ENCODE results near the gene GNAI3. TPM values are rescaled to one million over a fixed set of nuclear protein-coding genes. Genes with fewer than 3 reads are reported as not detected.

GNAI3 gene
- total RNA-seq, 2 experiments from 2014 or later, result 5.1 to 5.4 TPM

GRCh38 chr1:109534307-109534858 lies 14.0 kb upstream of the GNAI3 start:
- CTCF ChIA-PET, result interaction anchor here (10.3 kb wide), 1 partner anchor 35 kb away, joined by 474 read pairs; the partner anchor contains the start of genes AMIGO1 and CYB561D1
- no peak for ATAC-seq (ENCODE audit: poor library complexity)
- Mint-ChIP-seq H3K4me3 (no peak overlapping the region), H3K27me3 (no peaks in the 10 kb centered on the region), H3K36me3 (ENCODE audit: low read depth) (no peaks in the 10 kb centered on the region), H3K4me1 (ENCODE audit: low read depth) (peaks cover 35% of the 10 kb centered on the region), H3K9me3 (no peaks in the 10 kb centered on the region), H3K27ac (no peak overlapping the region)
- POLR2A ChIA-PET, result interaction anchor here (2.9 to 8.8 kb wide), 2 partner anchors 14 to 34 kb away, joined by 15 to 318 read pairs; partner anchors contain the start of genes AMIGO1, CYB561D1 and GNAI3
- intact Hi-C loops (cut with DNase I, micrococcal nuclease), result loop anchor here (5.0 kb wide), 2 partner anchors 107 to 707 kb away; partner anchors contain the start of gene PSMA5 (in 1 of the 2)
- Histone ChIP-seq H3K27ac (ENCODE audit: low read depth in 1 of 2, low read length in 2 of 2) (no peak overlapping the region), H3K27me3 (ENCODE audit: control insufficient read depth in 1 of 2, insufficient read depth in 2 of 2, low read length in 2 of 2) (no peaks in the 10 kb centered on the region), H3K36me3 (ENCODE audit: insufficient read depth, low read length) (no peaks in the 10 kb centered on the region), H3K4me3 (ENCODE audit: low read length) (no peak overlapping the region), H3K9me3 (ENCODE audit: control insufficient read depth in 1 of 2, insufficient read depth in 1 of 2, low read length in 2 of 2) (no peaks in the 10 kb centered on the region), H3K4me1 (ENCODE audit: insufficient read depth, low read length) (peaks cover 35% of the 10 kb centered on the region)
- no peak for DNase-seq
- TF ChIP-seq, protein P1, sequence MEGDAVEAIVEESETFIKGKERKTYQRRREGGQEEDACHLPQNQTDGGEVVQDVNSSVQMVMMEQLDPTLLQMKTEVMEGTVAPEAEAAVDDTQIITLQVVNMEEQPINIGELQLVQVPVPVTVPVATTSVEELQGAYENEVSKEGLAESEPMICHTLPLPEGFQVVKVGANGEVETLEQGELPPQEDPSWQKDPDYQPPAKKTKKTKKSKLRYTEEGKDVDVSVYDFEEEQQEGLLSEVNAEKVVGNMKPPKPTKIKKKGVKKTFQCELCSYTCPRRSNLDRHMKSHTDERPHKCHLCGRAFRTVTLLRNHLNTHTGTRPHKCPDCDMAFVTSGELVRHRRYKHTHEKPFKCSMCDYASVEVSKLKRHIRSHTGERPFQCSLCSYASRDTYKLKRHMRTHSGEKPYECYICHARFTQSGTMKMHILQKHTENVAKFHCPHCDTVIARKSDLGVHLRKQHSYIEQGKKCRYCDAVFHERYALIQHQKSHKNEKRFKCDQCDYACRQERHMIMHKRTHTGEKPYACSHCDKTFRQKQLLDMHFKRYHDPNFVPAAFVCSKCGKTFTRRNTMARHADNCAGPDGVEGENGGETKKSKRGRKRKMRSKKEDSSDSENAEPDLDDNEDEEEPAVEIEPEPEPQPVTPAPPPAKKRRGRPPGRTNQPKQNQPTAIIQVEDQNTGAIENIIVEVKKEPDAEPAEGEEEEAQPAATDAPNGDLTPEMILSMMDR (IDR thresholded peaks at IDR 0.05), result no peak

DNA sequence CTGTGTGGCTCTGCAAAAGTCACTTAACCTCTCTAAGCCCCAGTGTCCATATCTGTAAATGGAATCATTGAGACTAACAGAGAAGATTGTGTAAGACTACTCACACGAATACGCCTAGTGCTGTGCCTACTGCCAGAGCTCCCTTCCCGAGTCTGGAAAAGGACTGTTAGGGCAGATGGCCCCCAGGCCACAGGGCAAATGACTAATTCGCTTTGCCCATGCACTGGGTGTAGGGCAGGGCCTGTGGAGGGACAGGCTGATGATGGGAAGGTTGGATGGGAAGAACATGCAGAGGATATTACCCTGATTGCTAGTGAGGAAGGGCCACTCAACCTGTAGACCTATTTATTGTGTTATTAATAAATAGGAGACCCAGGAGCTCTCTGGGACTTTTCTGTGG lies 12.9 kb upstream of the GNAI3 start:
- no peak overlapping the region for H3K4me3 ChIP-seq (ENCODE audit: low read length)
- Mint-ChIP-seq H3K9me3 (no peaks in the 10 kb centered on the region), H3K27me3 (no peaks in the 10 kb centered on the region), H3K4me1 (ENCODE audit: low read depth) (peaks cover 29% of the 10 kb centered on the region), H3K4me3 (no peak overlapping the region), H3K36me3 (ENCODE audit: low read depth) (no peaks in the 10 kb centered on the region), H3K27ac (no peak overlapping the region)
- POLR2A ChIA-PET, result no interaction called here
- peaks cover 25% of the 10 kb centered on the region for H3K4me1 ChIP-seq (ENCODE audit: insufficient read depth, low read length)
- H3K27ac ChIP-seq (ENCODE audit: low read depth in 1 of 2, low read length in 2 of 2), result no peak overlapping the region
- H3K9me3 ChIP-seq (ENCODE audit: control insufficient read depth in 1 of 2, insufficient read depth in 1 of 2, low read length in 2 of 2), result no peaks in the 10 kb centered on the region
- intact Hi-C loops (cut with DNase I, micrococcal nuclease), result no loop called here
- H3K27me3 ChIP-seq (ENCODE audit: control insufficient read depth in 1 of 2, insufficient read depth in 2 of 2, low read length in 2 of 2), result no peaks in the 10 kb centered on the region
- CTCF ChIA-PET, result interaction anchor here (10.3 kb wide), 1 partner anchor 36 kb away, joined by 474 read pairs; the partner anchor contains the start of genes AMIGO1 and CYB561D1
- TF ChIP-seq, protein P1 (IDR thresholded peaks at IDR 0.05), result no peak
- no peaks in the 10 kb centered on the region for H3K36me3 ChIP-seq (ENCODE audit: insufficient read depth, low read length)
- DNase-seq, result no peak
- ATAC-seq (ENCODE audit: poor library complexity), result no peak

DNA sequence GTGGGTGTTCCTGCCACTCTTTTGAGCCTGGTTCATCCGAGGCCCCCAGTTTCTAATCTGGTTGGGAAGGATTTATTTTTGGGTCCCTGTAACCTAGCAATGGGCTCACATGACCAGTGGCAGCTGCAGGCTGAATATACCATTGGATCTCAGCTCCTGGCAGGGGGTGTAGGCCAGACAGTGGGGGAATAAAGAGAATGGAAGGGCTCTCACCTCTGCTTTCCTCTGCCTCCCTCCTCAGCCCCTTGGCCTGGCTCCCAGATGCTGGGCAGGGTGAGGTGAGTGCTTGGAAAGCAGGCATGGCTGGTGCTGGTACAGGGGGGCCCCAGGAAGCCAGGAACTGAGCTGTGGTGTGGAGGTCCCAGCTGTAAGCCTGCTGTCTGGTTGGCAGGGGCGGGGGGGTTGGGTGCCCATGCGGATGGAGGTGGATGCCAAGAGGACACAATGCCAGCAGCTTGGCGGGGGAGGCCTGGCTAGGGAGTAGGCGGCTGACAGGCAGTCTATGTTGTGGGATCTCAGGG lies 12.4 kb upstream of the GNAI3 start:
- no peak overlapping the region for H3K4me3 ChIP-seq (ENCODE audit: low read length)
- no peaks in the 10 kb centered on the region for H3K27me3 Mint-ChIP-seq
- peaks cover 23% of the 10 kb centered on the region for H3K4me1 Mint-ChIP-seq (ENCODE audit: low read depth)
- H3K27me3 ChIP-seq (ENCODE audit: control insufficient read depth in 1 of 2, insufficient read depth in 2 of 2, low read length in 2 of 2), result no peaks in the 10 kb centered on the region
- no peak overlapping the region for H3K4me3 Mint-ChIP-seq
- no peak overlapping the region for H3K27ac ChIP-seq (ENCODE audit: low read depth in 1 of 2, low read length in 2 of 2)
- DNase-seq (no peak), ATAC-seq (ENCODE audit: poor library complexity) (no peak)
- H3K27ac Mint-ChIP-seq, result no peak overlapping the region
- POLR2A ChIA-PET, result no interaction called here
- TF ChIP-seq, protein P1 (IDR thresholded peaks at IDR 0.05), result no peak
- H3K9me3 Mint-ChIP-seq, result no peaks in the 10 kb centered on the region
- CTCF ChIA-PET, result interaction anchor here (10.3 kb wide), 1 partner anchor 36 kb away, joined by 474 read pairs; the partner anchor contains the start of genes AMIGO1 and CYB561D1
- H3K36me3 Mint-ChIP-seq (ENCODE audit: low read depth), result no peaks in the 10 kb centered on the region
- H3K4me1 ChIP-seq (ENCODE audit: insufficient read depth, low read length), result peaks cover 19% of the 10 kb centered on the region
- intact Hi-C loops (cut with DNase I, micrococcal nuclease), result no loop called here
- H3K9me3 ChIP-seq (ENCODE audit: control insufficient read depth in 1 of 2, insufficient read depth in 1 of 2, low read length in 2 of 2), result no peaks in the 10 kb centered on the region
- no peaks in the 10 kb centered on the region for H3K36me3 ChIP-seq (ENCODE audit: insufficient read depth, low read length)
